Neural cell (in vitro differentiated cells): ENCODE results near the gene KIAA2012. TPM values are rescaled to one million over a fixed set of nuclear protein-coding genes. Genes with fewer than 3 reads are reported as not detected.

ENCODE experiments used
- H2AFZ ChIP-seq: fragments of 200-600, 300-800 bp; sonication (generic), shearing (Covaris generic); 2 replicates; pipeline ENCODE4 v1.6.0; 2014; ENCODE audit warnings: low read depth, mild to moderate bottlenecking, antibody characterized with exemption, low read length, moderate library complexity
- H3F3A ChIP-seq: fragments of 200-600 bp; shearing (Covaris generic); 2 replicates; pipeline ENCODE4 v1.6.1; 2016; ENCODE audit warnings: mild to moderate bottlenecking, moderate library complexity, mixed read lengths, antibody characterized with exemption, low read length; ENCODE audit not compliant: insufficient read depth, poor library complexity, severe bottlenecking
- H3K27ac ChIP-seq: fragments of 200-600, 300-800 bp; sonication (generic), shearing (Covaris generic); 2 replicates; pipeline ENCODE4 v1.5.1; 2014; ENCODE audit warnings: mild to moderate bottlenecking, low read length, moderate library complexity
- H3K27me3 ChIP-seq: fragments of 300-800, 200-600 bp; sonication (generic), shearing (Covaris generic); 2 replicates; pipeline ENCODE4 v1.6.0; 2014; ENCODE audit warnings: mild to moderate bottlenecking, low read depth, low read length, moderate library complexity; ENCODE audit not compliant: insufficient read depth
- H3K36me3 ChIP-seq: fragments of 300-800, 200-600 bp; sonication (generic), shearing (Covaris generic); 2 replicates; pipeline ENCODE4 v1.5.1; 2014; ENCODE audit warnings: mild to moderate bottlenecking, antibody characterized with exemption, low read length, moderate library complexity; ENCODE audit not compliant: insufficient read depth
- H3K4me2 ChIP-seq: fragments of 300-800, 200-600 bp; sonication (generic), shearing (Covaris generic); 2 replicates; pipeline ENCODE4 v1.6.0; 2014; ENCODE audit warnings: mild to moderate bottlenecking, low read length
- H3K4me3 ChIP-seq: fragments of 300-800, 200-600 bp; sonication (generic), shearing (Covaris generic); 2 replicates; pipeline ENCODE4 v1.5.1; 2014; ENCODE audit warnings: mild to moderate bottlenecking, low read length, moderate library complexity
- H3K79me2 ChIP-seq: fragments of 200-600 bp; shearing (Covaris generic); replicated peaks from 2 replicates; pipeline ENCODE4 v1.6.0; 2014; ENCODE audit warnings: mild to moderate bottlenecking, low read length, moderate library complexity; ENCODE audit not compliant: insufficient read depth
- H3K9ac ChIP-seq: fragments of 300-800, 200-600 bp; sonication (generic), shearing (Covaris generic); 2 replicates; pipeline ENCODE4 v1.6.1; 2016; ENCODE audit warnings: mild to moderate bottlenecking, low read length, mixed read lengths
- H3K9me2 ChIP-seq: fragments of 200-600 bp; shearing (Covaris generic); 2 replicates; pipeline ENCODE4 v1.6.1; 2016; ENCODE audit warnings: mild to moderate bottlenecking, low read length, mixed read lengths; ENCODE audit not compliant: insufficient read depth
- H3K9me3 ChIP-seq: fragments of 200-600, 300-800 bp; sonication (generic), shearing (Covaris generic); 2 replicates; pipeline ENCODE4 v1.6.1; 2016; ENCODE audit warnings: mild to moderate bottlenecking, mixed run types, low read length, moderate library complexity, mixed read lengths
- H4K20me1 ChIP-seq: fragments of 200-600 bp; shearing (Covaris generic); 2 replicates; pipeline ENCODE4 v1.6.1; 2016; ENCODE audit warnings: mild to moderate bottlenecking, mixed run types; ENCODE audit not compliant: insufficient read depth
- CTCF ChIP-seq: fragments of 450-650 bp; IDR thresholded peaks from 2 replicates; pipeline ENCODE4 v1.5.1; 2014; ENCODE audit warnings: antibody characterized with exemption, mild to moderate bottlenecking, moderate library complexity; ENCODE audit not compliant: poor library complexity, severe bottlenecking
- EP300 ChIP-seq: fragments of 450-650 bp; conservative IDR thresholded peaks from 2 replicates; pipeline ENCODE4 v1.6.1; 2014; ENCODE audit warnings: antibody characterized with exemption, mild to moderate bottlenecking, moderate library complexity; ENCODE audit not compliant: poor library complexity, severe bottlenecking
- EZH2 ChIP-seq: fragments of 200-600, 300-800 bp; shearing (Covaris generic), sonication (generic); IDR thresholded peaks from 2 replicates; pipeline ENCODE4 v1.6.1; 2014; ENCODE audit warnings: antibody characterized with exemption, low read length, borderline replicate concordance, mild to moderate bottlenecking; ENCODE audit not compliant: insufficient read depth, poor library complexity, severe bottlenecking
- MXI1 ChIP-seq: fragments of 450-650 bp; conservative IDR thresholded peaks from 2 replicates; pipeline ENCODE4 v1.6.1; 2014; ENCODE audit warnings: antibody characterized with exemption, mild to moderate bottlenecking; ENCODE audit not compliant: poor library complexity, severe bottlenecking
- POLR2AphosphoS5 ChIP-seq: IDR thresholded peaks from 2 replicates; pipeline ENCODE4 v1.6.1; 2012
- RAD21 ChIP-seq: fragments of 450-650 bp; conservative IDR thresholded peaks from 2 replicates; pipeline ENCODE4 v1.6.1; 2014; ENCODE audit warnings: antibody characterized with exemption, mild to moderate bottlenecking, moderate library complexity
- REST ChIP-seq: IDR thresholded peaks from 2 replicates; pipeline ENCODE4 v1.6.1; 2012; ENCODE audit warnings: borderline replicate concordance
- SMC3 ChIP-seq: fragments of 450-650 bp; conservative IDR thresholded peaks from 2 replicates; pipeline ENCODE4 v1.6.1; 2014; ENCODE audit warnings: antibody characterized with exemption, mild to moderate bottlenecking, moderate library complexity; ENCODE audit not compliant: poor library complexity
- TAF1 ChIP-seq: IDR thresholded peaks from 2 replicates; pipeline ENCODE4 v1.6.1; 2012; ENCODE audit warnings: low read depth
- polyA plus RNA-seq: library from polyadenylated mRNA; depleted of rRNA; stranded (reverse); fragments of >200 nt; gene quantifications from 2 replicates; pipeline ENCODE4 v1.2.3, GENCODE V29; 2014

KIAA2012 gene
- polyA plus RNA-seq, 1 donor from 2014 or later, result not detected

- Histone ChIP-seq H3K36me3 (no peaks in the 10 kb centered on the region), H3K27ac (no peak overlapping the region), H3K9me3 (no peaks in the 10 kb centered on the region), H3F3A (no peaks in the 10 kb centered on the region), H3K27me3 (no peaks in the 10 kb centered on the region), H3K9me2 (no peaks in the 10 kb centered on the region), H3K9ac (no peak overlapping the region), H2AFZ (no peak overlapping the region), H3K4me2 (no peak overlapping the region), H4K20me1 (no peaks in the 10 kb centered on the region), H3K79me2 (no peaks in the 10 kb centered on the region), H3K4me3 (no peak overlapping the region)
- TF ChIP-seq POLR2AphosphoS5 (no peak), EZH2 (no peak), CTCF (no peak), TAF1 (no peak), SMC3 (no peak), EP300 (no peak), REST (no peak), MXI1 (no peak), RAD21 (no peak)
Measured at GRCh38 chr2:202096736-202097135, 23.7 kb downstream of the KIAA2012 start.

GRCh38 chr2:202098291-202098690, 25.2 kb downstream of the KIAA2012 start:
- H3K27ac ChIP-seq, result no peak overlapping the region
- H3K9ac ChIP-seq, result no peak overlapping the region
- H3K79me2 ChIP-seq, result no peaks in the 10 kb centered on the region
- H3K36me3 ChIP-seq, result no peaks in the 10 kb centered on the region
- no peaks in the 10 kb centered on the region for H4K20me1 ChIP-seq
- H3F3A ChIP-seq, result no peaks in the 10 kb centered on the region
- no peak overlapping the region for H3K4me3 ChIP-seq
- TF ChIP-seq CTCF (no peak), POLR2AphosphoS5 (no peak), EP300 (no peak)
- H3K9me3 ChIP-seq, result no peaks in the 10 kb centered on the region
- no peak overlapping the region for H2AFZ ChIP-seq
- no peaks in the 10 kb centered on the region for H3K9me2 ChIP-seq
- H3K4me2 ChIP-seq, result no peak overlapping the region
- H3K27me3 ChIP-seq, result no peaks in the 10 kb centered on the region
